Cardiac septum (tissue), 1 donor: ENCODE data around the gene KCNAB1. TPM values are rescaled to one million over a fixed set of nuclear protein-coding genes. Genes with fewer than 3 reads are reported as not detected.

ENCODE experiments used
- DNase-seq: peaks from one replicate; pipeline ENCODE4 v3.0.0-alpha.2; 2020; ENCODE audit warnings: low spot score
- intact Hi-C: fragments of 100-400 bp; cut with DNase I; formaldehyde crosslinking; loops from one replicate; pipeline ENCODE4 v1.14.0; 2022
- total RNA-seq: library from RNA; stranded (reverse); fragmentation: NEBNext Ultra II Directional; extraction: Animal tissue kit (Norgen Biotek cat#: 25700); gene quantifications from one replicate; pipeline ENCODE4 v1.2.1, GENCODE V29; 2021
- donor health status: DM: no; HTN: no; CAD: no.

Gene KCNAB1
- total RNA-seq, 1 donor from 2014 or later = 2.5 TPM

DNA sequence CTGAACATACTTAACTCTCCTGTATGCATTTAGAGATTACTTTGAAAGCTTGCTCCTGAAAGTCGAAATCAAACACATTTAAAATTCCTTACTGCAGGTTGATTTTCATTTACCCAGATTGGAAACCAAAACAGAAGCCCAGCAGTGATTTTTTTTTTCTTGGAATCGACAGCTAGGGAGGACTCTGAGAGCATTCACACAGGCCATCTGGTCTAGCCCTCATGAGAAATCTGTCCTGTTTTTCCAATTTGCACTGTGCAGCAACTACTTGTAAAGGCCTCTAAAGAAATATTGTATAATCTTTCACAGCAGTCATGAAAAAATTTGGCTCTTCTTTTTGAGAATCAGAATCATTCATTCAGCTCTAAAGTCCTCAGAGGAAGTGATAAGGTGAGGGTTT, 179.2 kb downstream of the KCNAB1 start:
- no peak for DNase-seq
- intact Hi-C loops = no loop called here

DNA sequence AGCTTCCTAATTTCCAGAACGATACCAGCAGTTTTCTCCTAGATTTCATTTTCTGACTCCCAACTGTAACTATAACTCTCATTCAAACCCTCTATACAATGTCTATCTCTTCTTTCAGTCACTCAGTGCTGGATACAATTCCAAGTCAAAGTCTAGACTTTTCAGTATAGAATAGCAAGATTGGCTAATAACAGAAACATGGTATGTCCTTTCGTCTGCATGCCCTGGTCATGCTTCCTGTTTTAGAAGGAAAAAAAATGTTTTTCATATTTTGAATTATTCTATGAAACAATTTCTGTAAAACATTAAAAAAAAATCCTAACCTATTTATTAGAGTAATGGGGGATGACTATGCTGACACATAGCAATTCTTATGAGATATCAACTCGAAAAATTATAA, 180.0 kb downstream of the KCNAB1 start:
- DNase-seq = no peak
- intact Hi-C loops = no loop called here

DNA sequence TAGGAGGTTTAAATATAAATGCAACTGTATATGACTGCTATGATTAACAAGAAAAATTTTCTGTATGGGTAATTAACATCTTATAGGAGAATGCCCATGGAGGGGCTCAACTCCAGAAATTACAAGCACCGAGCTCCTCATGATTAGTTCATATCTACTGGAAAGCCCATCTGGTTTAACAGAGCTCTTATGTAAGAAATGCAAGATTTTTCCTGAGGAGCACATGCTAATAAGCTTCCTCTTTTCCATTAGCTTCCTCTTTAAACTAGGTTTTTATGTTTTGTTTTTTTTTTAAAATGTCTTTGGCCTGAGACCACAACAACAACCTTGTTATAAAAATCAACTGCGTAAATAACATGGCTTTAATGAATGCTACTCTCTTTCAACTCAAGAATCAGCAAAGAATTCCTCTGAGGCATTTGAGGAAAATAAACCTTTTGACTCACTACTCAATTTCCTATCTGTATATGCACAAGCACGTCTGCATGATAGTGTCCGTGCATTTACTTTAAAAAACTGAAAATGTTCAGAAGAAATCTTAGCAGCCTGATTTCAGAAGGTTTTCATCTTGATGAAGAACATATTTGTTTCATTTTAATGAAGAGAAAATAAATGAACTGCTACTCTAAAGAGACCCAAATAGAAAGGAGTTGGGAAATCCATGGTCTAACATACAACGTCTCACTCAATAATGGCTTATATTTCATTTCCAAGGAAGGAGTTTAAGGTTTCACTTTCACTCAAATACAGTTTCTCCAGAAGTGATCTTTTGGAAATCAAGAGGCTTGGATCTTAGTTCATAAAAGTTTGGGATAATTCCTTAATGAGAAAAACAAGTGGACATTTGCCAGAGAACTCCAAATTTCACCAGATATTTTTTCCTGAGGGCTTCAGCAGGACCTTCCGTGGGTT, 180.8 kb downstream of the KCNAB1 start:
- intact Hi-C loops = no loop called here
- DNase-seq = no peak

DNA sequence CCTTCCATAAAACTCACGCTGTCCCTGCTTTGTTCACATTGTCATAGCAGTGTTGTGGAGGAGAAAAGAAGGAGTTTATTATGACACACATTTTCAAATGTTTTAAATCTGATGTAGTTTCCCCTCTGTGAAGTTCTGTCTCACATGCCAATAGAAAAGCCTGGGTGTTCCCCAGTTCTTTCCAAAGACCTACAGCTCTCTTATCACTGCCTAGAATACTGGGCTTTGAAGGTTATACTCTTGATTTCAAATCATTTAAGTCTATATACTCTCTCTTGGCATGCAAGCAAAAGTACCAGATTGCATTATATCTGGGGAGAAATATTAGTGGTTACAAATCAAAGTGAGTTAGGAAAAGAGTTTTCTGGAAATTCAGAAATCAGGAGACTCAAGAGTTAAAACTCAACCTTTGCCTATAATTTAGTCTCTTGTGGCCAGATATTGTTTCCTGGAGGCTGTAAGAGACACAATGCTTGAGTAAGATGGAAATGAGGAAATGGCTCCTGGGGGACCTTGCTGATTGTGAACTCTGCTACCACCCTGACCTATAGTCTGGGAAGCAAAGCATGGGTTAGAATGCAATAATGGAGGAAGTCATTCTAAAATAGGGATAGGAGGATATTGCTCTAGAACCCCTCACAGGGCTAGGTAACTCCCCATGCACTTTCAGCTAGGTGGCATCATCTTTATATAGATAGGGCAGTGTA, 182.8 kb downstream of the KCNAB1 start:
- DNase-seq = no peak
- intact Hi-C loops = no loop called here

DNA sequence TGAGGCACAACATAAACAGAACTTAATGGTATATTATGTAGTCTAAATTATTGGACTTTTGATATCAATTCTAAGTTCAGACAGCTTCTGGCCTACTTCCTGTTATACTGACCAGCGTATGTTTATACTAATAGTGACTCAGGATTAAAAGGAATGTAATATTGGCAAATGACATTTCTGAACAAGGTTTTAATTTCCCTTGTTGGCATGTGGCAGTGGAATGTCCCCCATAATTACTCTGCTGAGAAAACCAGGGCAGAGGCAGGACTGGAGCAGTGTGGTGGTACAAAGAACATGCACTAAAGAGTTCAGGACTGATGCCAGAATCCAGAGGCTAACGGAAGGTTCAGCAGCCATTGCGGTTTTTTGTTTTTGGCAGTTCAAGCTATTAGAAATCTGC, 184.0 kb downstream of the KCNAB1 start:
- intact Hi-C loops = no loop called here
- DNase-seq = no peak

DNA sequence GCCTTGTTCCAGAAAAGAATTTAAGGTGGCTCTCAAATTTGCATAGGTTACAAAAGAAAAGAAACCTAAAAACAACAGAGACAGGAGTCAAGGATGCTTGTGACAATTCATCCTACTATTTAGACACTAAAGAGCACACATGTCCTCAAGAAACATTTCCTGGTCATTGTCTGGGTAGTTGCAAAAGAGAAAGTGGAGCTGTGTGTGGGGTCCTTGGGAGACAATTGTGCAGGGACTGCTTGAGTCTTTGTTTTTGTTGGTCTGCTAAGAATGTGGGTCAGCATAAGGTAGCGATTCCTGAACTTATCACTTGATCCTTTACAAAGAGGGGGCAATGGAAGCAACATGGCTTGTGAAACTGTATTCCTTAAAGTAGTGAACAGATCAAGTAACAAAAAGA, 185.3 kb downstream of the KCNAB1 start:
- intact Hi-C loops = no loop called here
- no peak for DNase-seq

DNA sequence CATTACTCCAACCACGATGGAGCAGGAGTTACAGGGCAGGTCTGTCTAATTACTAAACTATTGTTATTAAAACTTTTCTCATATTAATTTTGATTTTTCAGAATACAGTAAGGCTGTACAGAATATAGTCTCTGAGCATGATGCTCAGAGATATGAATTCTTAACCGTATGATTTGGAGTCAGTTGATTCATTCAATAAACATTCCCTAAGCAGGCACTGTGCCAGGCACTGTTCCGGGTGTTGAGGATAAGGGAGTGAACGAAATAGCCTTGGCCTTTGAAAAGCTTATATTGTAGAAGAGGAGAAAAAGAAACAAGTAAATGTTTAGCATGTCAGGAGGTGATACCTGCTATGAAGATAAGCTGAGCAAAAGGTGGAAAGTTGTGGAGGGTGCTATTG, 187.3 kb downstream of the KCNAB1 start:
- intact Hi-C loops = no loop called here
- DNase-seq = no peak

DNA sequence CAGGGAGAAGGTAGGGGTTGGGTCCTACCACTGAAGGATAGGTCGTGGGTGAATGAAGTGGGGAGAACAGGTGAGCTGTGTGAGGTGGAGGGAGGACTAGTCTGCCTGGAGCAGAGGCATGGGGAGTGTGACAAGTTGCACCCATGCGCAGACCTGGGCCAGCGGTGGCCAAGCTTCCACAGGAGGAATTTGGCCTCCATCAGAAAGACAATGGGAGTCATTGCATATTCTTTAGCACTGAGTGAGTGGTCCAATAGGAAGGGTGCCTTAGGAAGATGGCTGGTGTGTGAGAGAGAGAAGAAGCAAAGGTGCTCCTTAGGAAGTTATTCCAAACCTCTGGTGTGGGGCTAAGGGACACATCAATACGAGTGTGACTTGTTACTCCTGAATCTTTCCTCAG, 191.1 kb downstream of the KCNAB1 start:
- no peak for DNase-seq

DNA sequence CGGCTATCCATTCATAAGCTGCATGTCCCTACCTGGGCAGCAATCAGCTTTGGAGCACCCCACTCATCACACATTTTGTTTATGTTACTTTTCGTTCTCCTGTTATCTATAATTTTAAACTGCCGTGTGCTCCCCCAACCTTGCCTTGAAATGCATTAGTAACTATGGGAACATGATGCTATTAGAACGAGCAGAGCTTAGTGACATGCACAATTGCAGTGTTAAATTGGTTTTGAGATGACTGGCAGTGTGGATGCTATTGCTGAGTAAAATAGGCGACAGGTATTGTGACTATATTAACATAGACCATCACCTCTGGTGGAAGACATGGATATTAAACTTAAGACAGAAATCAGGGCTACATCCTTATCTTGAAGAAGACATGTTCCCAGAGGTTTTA, 191.6 kb downstream of the KCNAB1 start:
- intact Hi-C loops = no loop called here
- no peak for DNase-seq

More for the DNA sequence above, 191.1 kb downstream of the KCNAB1 start:
- intact Hi-C loops = no loop called here

DNA sequence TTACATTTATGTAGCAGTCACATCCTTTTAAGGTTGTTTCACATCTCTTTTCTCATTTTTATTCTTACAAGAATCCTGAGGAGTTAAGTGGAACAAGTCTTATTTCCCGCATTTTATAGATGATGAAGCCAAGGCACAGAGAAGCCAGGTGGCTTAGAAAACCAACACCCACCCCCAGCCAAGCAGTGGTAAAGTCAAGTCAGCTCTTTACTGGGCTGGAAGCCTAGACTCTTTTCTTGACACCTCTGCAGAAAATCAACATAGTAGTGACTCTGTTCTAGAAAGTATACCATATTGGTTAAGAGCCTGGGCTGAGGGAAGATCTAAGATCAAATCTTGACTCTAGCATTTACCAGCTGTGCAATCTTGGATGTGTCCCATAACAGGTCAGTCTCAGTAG, 195.7 kb downstream of the KCNAB1 start:
- no peak for DNase-seq
- intact Hi-C loops = no loop called here

DNA sequence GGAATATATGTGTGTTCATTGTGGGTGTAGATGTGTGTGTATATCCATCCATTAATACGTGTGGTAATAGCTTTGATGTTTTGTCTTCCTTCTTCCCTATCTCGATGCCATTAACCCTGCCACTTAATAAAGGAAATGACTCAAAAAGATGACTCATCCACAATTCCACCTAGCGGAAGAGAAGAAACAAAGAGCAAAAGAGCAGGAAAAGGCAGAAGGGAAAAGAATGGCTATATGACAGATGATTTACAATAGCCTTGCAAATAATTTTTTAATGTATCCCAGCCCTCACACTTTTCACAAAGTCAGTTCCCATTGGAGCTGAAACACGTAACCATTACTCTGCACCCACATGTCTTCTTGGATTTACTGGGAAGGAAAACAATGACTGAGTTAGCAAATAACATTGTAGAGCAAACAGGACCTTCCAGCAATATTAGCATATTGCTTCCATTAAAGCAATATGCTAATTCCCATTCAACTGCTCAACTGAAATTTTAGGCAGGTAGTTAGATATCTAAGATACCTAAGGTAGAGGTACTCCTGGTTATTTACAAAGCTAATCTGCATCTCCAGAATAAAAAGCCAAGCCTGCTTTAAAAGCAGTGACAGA, 197.2 kb downstream of the KCNAB1 start:
- intact Hi-C loops = no loop called here
- no peak for DNase-seq

DNA sequence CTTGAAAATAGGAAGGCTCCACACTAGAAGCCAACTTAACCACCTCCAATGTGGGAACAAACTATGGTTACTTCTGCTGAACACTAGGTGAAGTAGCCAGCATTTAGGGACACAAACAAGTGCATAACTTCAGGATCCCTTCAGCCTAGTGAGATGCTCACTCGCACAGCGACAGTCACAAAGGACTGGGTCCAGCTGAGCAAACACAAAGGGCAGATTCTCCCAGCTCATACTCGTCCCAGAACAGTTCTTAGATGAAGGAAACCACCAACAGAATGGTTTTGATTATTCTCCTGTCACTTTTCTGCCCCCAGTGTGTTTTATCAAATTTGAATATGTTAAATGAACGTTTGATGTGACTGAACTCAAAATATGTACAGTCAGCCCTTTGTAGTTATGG, 201.6 kb downstream of the KCNAB1 start:
- intact Hi-C loops = no loop called here
- no peak for DNase-seq

DNA sequence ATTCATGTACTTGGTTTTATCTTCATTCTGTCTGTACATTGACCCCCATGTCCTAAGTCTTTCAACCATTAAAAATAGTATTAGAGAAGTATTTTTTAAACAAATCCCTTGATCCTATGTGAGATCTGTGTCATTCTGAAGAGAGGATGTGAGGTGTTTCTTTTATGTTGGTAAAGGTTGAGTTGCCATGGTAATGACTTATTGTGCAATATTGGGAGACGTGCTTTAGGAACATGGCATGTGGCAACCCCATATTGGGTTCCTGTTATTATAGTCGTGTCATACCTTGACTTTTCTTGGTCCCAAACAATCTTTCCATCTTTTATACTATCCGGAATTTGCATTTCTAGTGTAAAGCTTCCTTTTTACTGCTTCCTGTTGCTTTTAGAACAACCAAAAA, 203.1 kb downstream of the KCNAB1 start:
- intact Hi-C loops = no loop called here
- no peak for DNase-seq

DNA sequence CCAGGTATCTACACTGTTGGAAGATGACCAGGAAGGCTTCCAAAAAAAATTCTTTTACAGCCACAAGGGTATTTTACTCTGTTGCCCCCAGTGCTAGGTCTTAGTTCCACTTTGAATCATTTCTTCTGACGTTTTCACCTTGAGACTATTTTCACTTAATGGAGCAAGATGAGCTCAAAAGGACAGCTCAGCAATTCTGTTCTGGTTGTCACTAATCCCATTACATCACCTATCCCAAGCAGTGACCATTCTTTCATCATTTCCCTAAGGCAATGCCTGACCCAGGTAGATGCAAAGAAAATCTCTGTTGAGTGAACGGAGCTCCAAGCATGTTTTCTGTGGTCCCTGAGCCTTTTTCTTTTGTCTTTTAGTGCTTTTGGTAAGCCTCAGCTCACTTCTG, 210.0 kb downstream of the KCNAB1 start:
- DNase-seq = no peak
- intact Hi-C loops = no loop called here

DNA sequence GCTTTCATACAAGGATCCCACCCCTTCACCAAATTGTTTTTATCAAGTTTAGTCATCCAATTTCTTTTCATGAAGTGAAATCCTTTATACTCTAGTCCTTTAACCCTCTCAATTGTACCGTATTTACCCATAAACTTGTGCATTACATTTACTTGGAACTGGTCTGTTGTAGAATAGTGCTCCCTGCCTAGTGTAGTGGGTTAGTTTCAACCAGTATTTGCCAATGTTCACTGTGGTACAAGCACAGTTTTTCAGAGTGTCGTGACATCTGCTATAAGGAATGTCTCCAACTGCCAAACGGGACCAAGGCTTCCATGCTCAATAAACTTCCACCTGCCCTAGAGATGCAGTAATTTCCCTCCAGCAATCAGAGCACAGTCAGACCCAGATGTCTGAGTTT, 211.9 kb downstream of the KCNAB1 start:
- intact Hi-C loops = no loop called here
- DNase-seq = no peak

DNA sequence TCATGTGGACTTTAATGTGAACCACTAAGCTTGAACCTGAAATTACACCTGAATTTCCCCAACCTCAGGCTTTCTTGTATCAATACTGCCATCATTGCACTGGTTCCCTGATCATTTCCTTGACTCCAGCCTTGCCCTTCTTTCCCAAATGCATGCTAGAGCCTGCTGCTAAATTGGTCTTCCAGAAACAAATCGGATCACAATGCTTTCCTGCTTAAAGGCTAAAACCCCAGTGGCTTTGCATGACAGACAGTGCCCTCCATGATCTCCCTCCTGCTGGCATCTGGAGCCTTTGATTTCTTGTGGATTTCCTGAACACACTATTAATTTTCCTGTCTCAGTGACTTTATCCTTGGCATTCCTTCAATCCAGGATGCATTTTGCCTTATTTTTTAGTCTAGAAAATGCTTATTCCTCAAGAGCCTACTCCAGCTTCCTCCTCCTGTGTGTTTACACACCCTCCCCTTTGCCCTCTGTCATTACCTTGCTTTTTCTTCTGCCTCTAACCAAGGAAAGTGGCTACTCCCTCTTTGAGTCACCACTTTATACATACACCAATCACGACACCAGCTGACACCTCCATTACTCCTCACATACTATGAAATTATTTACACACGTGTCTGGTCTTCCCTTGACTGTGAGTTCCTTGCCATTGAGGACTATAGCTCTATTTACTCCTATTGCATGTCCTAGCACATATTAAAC, 214.6 kb downstream of the KCNAB1 start:
- intact Hi-C loops = no loop called here

DNA sequence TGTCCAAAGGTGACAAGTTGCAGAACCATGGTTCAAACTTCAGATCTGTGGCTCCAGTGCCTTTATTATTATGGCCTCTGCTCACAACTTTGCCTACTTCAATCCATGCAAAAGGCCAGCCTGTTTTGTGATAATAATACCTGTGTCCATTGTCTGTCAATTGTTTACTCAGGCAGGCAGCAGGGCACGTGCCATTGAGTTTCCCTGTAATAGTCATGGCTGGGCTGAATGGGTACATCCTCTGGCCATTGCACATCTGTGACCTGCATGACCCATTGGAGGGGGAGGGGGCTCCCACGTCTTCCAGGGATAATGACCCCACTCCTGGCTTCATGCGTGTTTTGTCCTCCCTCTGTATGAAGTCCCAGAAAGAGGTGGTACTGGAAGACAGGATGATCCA, 219.1 kb downstream of the KCNAB1 start:
- DNase-seq = no peak
- intact Hi-C loops = no loop called here

More for the DNA sequence above, 214.6 kb downstream of the KCNAB1 start:
- no peak for DNase-seq

DNA sequence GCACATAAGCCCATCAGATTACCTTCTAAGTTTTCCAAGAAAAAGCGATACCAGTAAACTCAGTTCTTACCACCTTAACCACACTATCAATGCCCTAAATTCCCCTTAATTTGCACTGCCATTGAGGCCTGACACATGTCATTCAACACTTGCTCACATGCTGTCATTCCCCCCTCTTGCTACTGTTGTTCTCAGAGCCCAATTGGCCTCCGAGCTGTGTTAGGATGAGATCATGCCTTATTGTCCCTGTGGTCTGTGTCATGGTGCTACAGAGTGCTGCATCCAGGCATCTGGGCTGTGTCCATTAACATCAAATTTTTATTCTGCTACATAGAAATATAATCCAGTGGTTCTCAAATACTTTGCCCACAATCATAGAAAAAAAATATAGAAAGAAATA, 221.0 kb downstream of the KCNAB1 start:
- intact Hi-C loops = no loop called here
- DNase-seq = no peak

DNA sequence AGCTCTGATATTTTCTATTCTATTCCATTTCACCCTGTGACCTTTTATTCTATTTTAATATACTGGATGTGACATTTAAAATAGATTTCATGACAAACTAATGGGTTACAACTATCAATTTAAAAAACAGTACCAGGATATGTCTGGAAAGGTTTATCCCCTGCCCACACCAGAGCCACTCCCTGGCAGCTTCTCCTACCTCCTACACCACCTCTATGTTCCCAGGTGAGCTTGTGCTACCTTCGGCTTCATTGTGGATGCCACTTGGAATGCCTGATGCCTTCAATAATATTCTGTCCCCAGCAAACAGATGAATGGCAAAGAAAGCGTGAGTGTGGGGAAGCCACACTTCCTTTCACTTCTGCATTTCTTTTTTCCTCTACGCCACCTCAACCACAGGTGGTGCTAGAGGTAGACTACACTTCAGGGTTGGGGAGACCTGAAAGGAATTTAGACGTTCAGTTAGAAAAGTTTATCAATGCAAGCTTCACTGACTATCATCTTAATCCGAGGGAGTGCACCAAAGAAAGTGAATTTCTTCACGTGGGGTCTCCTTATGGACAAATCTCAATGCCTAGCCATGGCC, 221.5 kb downstream of the KCNAB1 start:
- intact Hi-C loops = no loop called here
- no peak for DNase-seq

DNA sequence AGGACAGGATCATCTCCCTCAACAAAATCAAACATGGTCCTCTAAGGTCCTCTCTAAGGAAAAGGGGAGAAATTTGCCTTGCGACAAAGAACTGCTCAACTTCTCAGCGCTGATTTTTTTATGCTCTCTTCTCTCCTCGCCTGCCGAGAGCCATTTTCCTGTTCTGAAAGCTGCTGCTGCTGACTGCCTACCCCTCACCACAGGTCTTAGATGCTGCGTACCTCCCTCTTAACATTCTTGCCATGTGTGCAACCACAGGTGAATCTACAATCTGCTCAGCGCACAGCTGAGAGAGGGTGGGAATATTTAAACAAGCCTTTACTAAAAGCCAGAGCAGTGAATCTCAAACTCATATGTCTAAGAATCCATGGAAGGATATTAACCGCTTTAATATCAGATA, 223.8 kb downstream of the KCNAB1 start:
- no peak for DNase-seq
- intact Hi-C loops = no loop called here
